Caco-2 (cell line): ENCODE data around the gene TEAD1. TPM values are rescaled to one million over a fixed set of nuclear protein-coding genes. Genes with fewer than 3 reads are reported as not detected.

Experiments used
- BruUV-seq: library from RNA; stranded (reverse); fragments of 400-500 nt; replicated peaks from 2 replicates; lab custom pipeline; 2021; lab: Mats Ljungman, UMichigan
- CTCF ChIA-PET: fragments of 300-600 bp; sonication (Branson Sonifier 250); formaldehyde crosslinking; loops from one replicate; lab custom pipeline; 2022; ENCODE audit warnings: antibody characterized with exemption; lab: Charles Lee
- POLR2A ChIA-PET: fragments of 300-600 bp; sonication (Branson Sonifier 250); formaldehyde crosslinking; loops from one replicate; lab custom pipeline; 2022; ENCODE audit warnings: antibody characterized with exemption; lab: Charles Lee
- DNase-seq, 2 experiments: peaks; one replicate each; pipeline versions ENCODE4 v3.0.0 to v3.0.0-alpha.2; 2020 to 2022
- H3K27me3 ChIP-seq: replicated peaks from 2 replicates; pipeline ENCODE4 v1.6.0; 2011; ENCODE audit warnings: low read length; ENCODE audit not compliant: control insufficient read depth, insufficient read depth
- H3K36me3 ChIP-seq: 2 replicates; pipeline ENCODE4 v1.5.1; 2011; ENCODE audit warnings: low read length; ENCODE audit not compliant: control insufficient read depth, insufficient read depth
- H3K4me1 ChIP-seq: fragments of 250-450 bp; sonication (Bioruptor Pico); 2 replicates; pipeline ENCODE4 v1.5.1; 2020; ENCODE audit warnings: mild to moderate bottlenecking
- H3K4me3 ChIP-seq: 2 replicates; pipeline ENCODE4 v1.5.1; 2011; ENCODE audit warnings: low read depth, mild to moderate bottlenecking, control low read depth, low read length
- H3K9me3 ChIP-seq: fragments of 250-450 bp; sonication (Bioruptor Pico); 2 replicates; pipeline ENCODE4 v1.5.1; 2020; ENCODE audit warnings: mild to moderate bottlenecking, moderate library complexity
- H3K27ac Mint-ChIP-seq: one replicate; pipeline ENCODE4 v1.8.0; 2022; ENCODE audit warnings: mixed read lengths; ENCODE audit not compliant: unreplicated experiment
- H3K27me3 Mint-ChIP-seq: one replicate; pipeline ENCODE4 v1.8.0; 2022; ENCODE audit warnings: mixed read lengths; ENCODE audit not compliant: insufficient read depth, unreplicated experiment
- H3K36me3 Mint-ChIP-seq: one replicate; pipeline ENCODE4 v1.8.0; 2022; ENCODE audit warnings: mild to moderate bottlenecking, mixed read lengths; ENCODE audit not compliant: insufficient read depth, unreplicated experiment
- H3K4me1 Mint-ChIP-seq: one replicate; pipeline ENCODE4 v1.8.0; 2022; ENCODE audit warnings: low read depth, mixed read lengths; ENCODE audit not compliant: unreplicated experiment
- H3K4me3 Mint-ChIP-seq: one replicate; pipeline ENCODE4 v1.8.0; 2022; ENCODE audit warnings: mild to moderate bottlenecking, moderate library complexity, mixed read lengths; ENCODE audit not compliant: unreplicated experiment
- H3K9me3 Mint-ChIP-seq: one replicate; pipeline ENCODE4 v1.8.0; 2022; ENCODE audit warnings: mixed read lengths; ENCODE audit not compliant: unreplicated experiment
- CTCF ChIP-seq, 2 experiments: fragments of 200-600 bp in 1 of 2; IDR thresholded peaks; 1 replicate in 1 of 2; 2 replicates in 1 of 2; pipeline versions ENCODE4 v1.5.1 to v1.8.0; 2011 to 2022; ENCODE audit warnings: antibody characterized with exemption in 1 of 2, control low read depth in 1 of 2, inconsistent platforms in 1 of 2, low read depth in 1 of 2, low read length in 1 of 2, mild to moderate bottlenecking in 1 of 2, moderate library complexity in 1 of 2; ENCODE audit not compliant: insufficient read depth in 1 of 2, severe bottlenecking in 1 of 2, unreplicated experiment in 1 of 2
- intact Hi-C: fragments of 100-400 bp; cut with micrococcal nuclease; formaldehyde crosslinking; loops from one replicate; pipeline ENCODE4 v1.10.0; 2022; ENCODE audit not compliant: unreplicated experiment
- total RNA-seq: library from RNA; stranded (reverse); gene quantifications from 2 replicates; pipeline ENCODE4 v1.2.3, GENCODE V29; 2022

TEAD1 gene
- total RNA-seq, 1 experiment from 2014 or later: 144 TPM

GRCh38 chr11:12705874-12706273 lies 31.7 kb downstream of the TEAD1 start:
- no peak for TF ChIP-seq CTCF (IDR thresholded peaks at IDR 0.05; ENCODE audit: insufficient read depth in 1 of 2, low read depth in 1 of 2, low read length in 1 of 2, severe bottlenecking in 1 of 2, unreplicated experiment in 1 of 2)
- no peaks in the 10 kb centered on the region for H3K9me3 ChIP-seq
- H3K4me1 ChIP-seq: no peaks in the 10 kb centered on the region
- Mint-ChIP-seq H3K27ac (no peak overlapping the region), H3K36me3 (peaks cover 22% of the 10 kb centered on the region), H3K27me3 (no peaks in the 10 kb centered on the region), H3K4me1 (peaks cover 34% of the 10 kb centered on the region), H3K4me3 (no peak overlapping the region), H3K9me3 (no peaks in the 10 kb centered on the region)
- H3K27me3 ChIP-seq: no peaks in the 10 kb centered on the region
- DNase-seq: no peak
- intact Hi-C loops: no loop called here
- BruUV-seq: no TSS peak
- POLR2A ChIA-PET: no interaction called here
- H3K4me3 ChIP-seq: no peak overlapping the region
- CTCF ChIA-PET: no interaction called here
- H3K36me3 ChIP-seq: no peaks in the 10 kb centered on the region; the same call in 1 of the 2 replicates

- TF ChIP-seq CTCF (IDR thresholded peaks at IDR 0.05; ENCODE audit: insufficient read depth in 1 of 2, low read depth in 1 of 2, low read length in 1 of 2, severe bottlenecking in 1 of 2, unreplicated experiment in 1 of 2): no peak
- CTCF ChIA-PET: no interaction called here
- H3K4me3 Mint-ChIP-seq: no peak overlapping the region
- POLR2A ChIA-PET: no interaction called here
- Histone ChIP-seq H3K36me3 (no peaks in the 10 kb centered on the region; the same call in 1 of the 2 replicates), H3K4me1 (no peaks in the 10 kb centered on the region), H3K9me3 (no peaks in the 10 kb centered on the region), H3K4me3 (no peak overlapping the region), H3K27me3 (no peaks in the 10 kb centered on the region)
- no peak overlapping the region for H3K27ac Mint-ChIP-seq
- no TSS peak for BruUV-seq
- no peaks in the 10 kb centered on the region for H3K27me3 Mint-ChIP-seq
- DNase-seq: no peak
- peaks cover 22% of the 10 kb centered on the region for H3K36me3 Mint-ChIP-seq
- no peaks in the 10 kb centered on the region for H3K9me3 Mint-ChIP-seq
- intact Hi-C loops: no loop called here
- H3K4me1 Mint-ChIP-seq: peaks cover 30% of the 10 kb centered on the region
Observed at GRCh38 chr11:12706545-12707499, 32.6 kb downstream of the TEAD1 start.

- no TSS peak for BruUV-seq
- H3K36me3 Mint-ChIP-seq: peaks cover 19% of the 10 kb centered on the region
- Histone ChIP-seq H3K4me3 (no peak overlapping the region), H3K27me3 (no peaks in the 10 kb centered on the region), H3K4me1 (no peaks in the 10 kb centered on the region), H3K36me3 (no peaks in the 10 kb centered on the region; the same call in 1 of the 2 replicates), H3K9me3 (no peaks in the 10 kb centered on the region)
- H3K27me3 Mint-ChIP-seq: no peaks in the 10 kb centered on the region
- POLR2A ChIA-PET: no interaction called here
- TF ChIP-seq CTCF (IDR thresholded peaks at IDR 0.05; ENCODE audit: insufficient read depth in 1 of 2, low read depth in 1 of 2, low read length in 1 of 2, severe bottlenecking in 1 of 2, unreplicated experiment in 1 of 2): no peak
- H3K27ac Mint-ChIP-seq: no peak overlapping the region
- H3K9me3 Mint-ChIP-seq: no peaks in the 10 kb centered on the region
- DNase-seq: no peak
- CTCF ChIA-PET: no interaction called here
- H3K4me3 Mint-ChIP-seq: no peak overlapping the region
- intact Hi-C loops: no loop called here
- H3K4me1 Mint-ChIP-seq: peaks cover 30% of the 10 kb centered on the region
Observed at GRCh38 chr11:12707500-12707880, 33.3 kb downstream of the TEAD1 start.
